Hematopoietic multipotent progenitor cell treated with erythropoietin and hydrocortisone succinate and interleukin-3 and kit ligand, for 6 days (in vitro differentiated cells): ENCODE data around the gene TRIM38.
"Not testable (repeated sequence)": the region's sequence is repeated elsewhere in the genome, so short reads cannot be mapped to it uniquely, and the experiment has no call there.

Experiments
- DNase-seq: peaks from one replicate; pipeline ENCODE4 v3.0.0-alpha.2; 2015

Gene TRIM38

GRCh38 chr6:25962149-25963127, at the start of gene TRIM38:
Gene TRIM38, plus strand, starts transcription at chr6:25962802. Its CDS starts 3,721 bp downstream, at chr6:25966523.
- peak; percentile 96 for DNase-seq

- no peak for DNase-seq
These were observed 48.9 kb upstream of the TRIM38 start for GRCh38 chr6:25913741-25914140.

- no peak for DNase-seq
These were observed 46.3 kb upstream of the TRIM38 start for GRCh38 chr6:25916330-25916729.

GRCh38 chr6:25916789-25917490, 45.7 kb upstream of the TRIM38 start:
- no peak for DNase-seq

- DNase-seq, result no peak
These were observed 44.4 kb upstream of the TRIM38 start for GRCh38 chr6:25918083-25918683.

- no peak for DNase-seq
These were observed 42.9 kb upstream of the TRIM38 start for GRCh38 chr6:25919657-25920056.

- DNase-seq, result peak; percentile 14
These were observed 40.9 kb upstream of the TRIM38 start for GRCh38 chr6:25921525-25922203.

GRCh38 chr6:25922301-25922700, 40.3 kb upstream of the TRIM38 start:
- no peak for DNase-seq

GRCh38 chr6:25925876-25926275, 36.7 kb upstream of the TRIM38 start:
- DNase-seq, result peak; percentile 78

- DNase-seq, result no peak
These were observed 35.4 kb upstream of the TRIM38 start for GRCh38 chr6:25927178-25927577.

- peak; percentile 28 for DNase-seq
These were observed 34.8 kb upstream of the TRIM38 start for GRCh38 chr6:25927756-25928216.

- no peak for DNase-seq
These were observed 33.9 kb upstream of the TRIM38 start for GRCh38 chr6:25928562-25929324.

- not testable (repeated sequence) for DNase-seq
These were observed 32.8 kb upstream of the TRIM38 start for GRCh38 chr6:25929785-25930184.

GRCh38 chr6:25930532-25931410, 31.8 kb upstream of the TRIM38 start, which contains the start of gene SLC17A2:
Gene SLC17A2, minus strand, starts transcription at chr6:25930691. Its CDS starts 4,895 bp downstream, at chr6:25925796.
- DNase-seq, result no peak

GRCh38 chr6:25931411-25931709, 31.2 kb upstream of the TRIM38 start:
- no peak for DNase-seq

GRCh38 chr6:25934156-25934555, 28.4 kb upstream of the TRIM38 start:
- no peak for DNase-seq

GRCh38 chr6:25934735-25935313, 27.8 kb upstream of the TRIM38 start:
- DNase-seq, result no peak

GRCh38 chr6:25935953-25936352, 26.6 kb upstream of the TRIM38 start:
- no peak for DNase-seq

- DNase-seq, result no peak
These were observed 23.0 kb upstream of the TRIM38 start for GRCh38 chr6:25939593-25939992.

- peak; percentile 81 for DNase-seq
These were observed 19.9 kb upstream of the TRIM38 start for GRCh38 chr6:25942561-25943147.
